Esophagus muscularis mucosa (tissue), 3 donors: ENCODE measurements around the gene IQCE.

Experiments
- POLR2A ChIP-seq: fragments of 450-650 bp; IDR thresholded peaks from one replicate; pipeline ENCODE4 v1.6.1; 2017; ENCODE audit warnings: antibody characterized with exemption, moderate library complexity, mild to moderate bottlenecking, low read depth
- TF ChIP-seq, protein P1 (sequence below), 3 experiments: fragments of 200-600 bp in 2 of 3; fragments of 450-650 bp in 1 of 3; sonication (generic) in 2 of 3; IDR thresholded peaks; one replicate each; pipeline ENCODE4 v1.5.1; 2017 to 2019; ENCODE audit warnings: antibody characterized with exemption in 3 of 3, mild to moderate bottlenecking in 2 of 3, moderate library complexity in 1 of 3

DNA sequence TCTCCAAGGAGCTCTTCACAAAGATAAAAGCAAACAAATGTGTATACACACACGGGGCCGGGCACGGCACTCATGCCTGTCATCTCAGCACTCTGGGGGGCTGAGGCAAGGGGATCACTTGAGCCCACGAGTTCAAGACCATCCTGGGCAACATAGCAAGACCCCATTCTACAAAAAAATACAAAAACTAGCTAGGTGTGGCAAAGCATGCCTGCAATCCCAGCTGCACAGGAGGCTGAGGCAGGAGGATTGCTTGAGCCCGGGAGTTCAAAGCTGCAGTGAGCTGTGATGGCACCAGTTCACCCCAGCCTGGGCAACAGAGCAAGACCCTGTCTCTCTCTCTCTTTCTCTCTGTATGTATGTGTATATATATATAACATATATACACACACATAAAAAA is 95.3 kb downstream of the IQCE start:
- TF ChIP-seq, protein P1, sequence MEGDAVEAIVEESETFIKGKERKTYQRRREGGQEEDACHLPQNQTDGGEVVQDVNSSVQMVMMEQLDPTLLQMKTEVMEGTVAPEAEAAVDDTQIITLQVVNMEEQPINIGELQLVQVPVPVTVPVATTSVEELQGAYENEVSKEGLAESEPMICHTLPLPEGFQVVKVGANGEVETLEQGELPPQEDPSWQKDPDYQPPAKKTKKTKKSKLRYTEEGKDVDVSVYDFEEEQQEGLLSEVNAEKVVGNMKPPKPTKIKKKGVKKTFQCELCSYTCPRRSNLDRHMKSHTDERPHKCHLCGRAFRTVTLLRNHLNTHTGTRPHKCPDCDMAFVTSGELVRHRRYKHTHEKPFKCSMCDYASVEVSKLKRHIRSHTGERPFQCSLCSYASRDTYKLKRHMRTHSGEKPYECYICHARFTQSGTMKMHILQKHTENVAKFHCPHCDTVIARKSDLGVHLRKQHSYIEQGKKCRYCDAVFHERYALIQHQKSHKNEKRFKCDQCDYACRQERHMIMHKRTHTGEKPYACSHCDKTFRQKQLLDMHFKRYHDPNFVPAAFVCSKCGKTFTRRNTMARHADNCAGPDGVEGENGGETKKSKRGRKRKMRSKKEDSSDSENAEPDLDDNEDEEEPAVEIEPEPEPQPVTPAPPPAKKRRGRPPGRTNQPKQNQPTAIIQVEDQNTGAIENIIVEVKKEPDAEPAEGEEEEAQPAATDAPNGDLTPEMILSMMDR (IDR thresholded peaks at IDR 0.05) = no peak
- TF ChIP-seq POLR2A = no peak
